Measurements from ENCODE around the gene ZDHHC12.

The ZDHHC12 gene

GRCh38 chr9:128729766-128730517, 6.0 kb upstream of the ZDHHC12 start:
- DNase-seq = no peak

- DNase-seq = no peak
Observed at GRCh38 chr9:128729302-128729701, 5.4 kb upstream of the ZDHHC12 start.

DNA sequence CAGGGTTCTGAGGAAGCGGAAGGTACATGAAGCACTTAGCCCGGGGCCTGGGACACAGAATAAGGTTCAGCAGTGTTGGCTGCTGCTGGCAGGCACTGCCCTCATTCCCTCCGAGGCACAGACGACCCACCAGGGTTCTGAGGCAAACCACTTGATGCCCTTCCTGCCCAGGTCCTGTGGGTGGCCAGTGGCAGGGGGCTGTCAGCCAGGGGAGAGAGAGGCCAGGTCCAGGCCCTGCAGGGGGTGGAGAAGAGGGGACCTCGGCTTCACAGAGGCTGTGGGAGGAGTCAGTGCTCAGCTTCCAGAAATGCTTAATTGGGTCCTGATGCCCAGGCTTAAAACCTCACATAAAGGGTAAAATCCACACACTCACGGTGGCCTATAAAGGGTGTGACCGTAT, 4.4 kb upstream of the ZDHHC12 start:
- no peak for DNase-seq

- no peak for DNase-seq
Observed at GRCh38 chr9:128727640-128728248, 3.8 kb upstream of the ZDHHC12 start.

DNA sequence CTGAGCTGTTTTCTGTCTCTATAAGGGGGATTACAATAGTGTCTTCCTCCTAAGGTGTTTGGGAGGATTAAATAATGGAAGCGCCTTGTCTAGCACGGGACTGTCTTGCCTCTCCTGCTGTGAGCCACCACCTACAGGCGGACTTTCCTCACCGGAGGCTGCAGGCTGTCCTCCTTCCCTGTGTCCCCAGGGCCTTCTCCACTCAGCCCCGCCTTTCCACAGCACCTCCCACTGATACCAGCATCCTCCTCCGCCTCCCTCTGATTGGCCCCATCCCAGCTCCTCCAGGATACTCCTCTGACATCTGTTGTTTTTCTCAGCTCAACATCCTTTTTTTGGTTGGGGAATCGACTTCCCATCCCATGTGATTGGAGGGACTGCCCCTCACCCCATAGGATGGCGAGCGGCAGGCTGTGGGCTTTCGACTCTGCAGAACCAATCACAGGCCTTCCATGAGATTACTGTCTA, 851 bp upstream of the ZDHHC12 start:
- DNase-seq = peak; percentile 39

- no peak for DNase-seq
Observed at GRCh38 chr9:128723352-128723865, 518 bp downstream of the ZDHHC12 start.

DNA sequence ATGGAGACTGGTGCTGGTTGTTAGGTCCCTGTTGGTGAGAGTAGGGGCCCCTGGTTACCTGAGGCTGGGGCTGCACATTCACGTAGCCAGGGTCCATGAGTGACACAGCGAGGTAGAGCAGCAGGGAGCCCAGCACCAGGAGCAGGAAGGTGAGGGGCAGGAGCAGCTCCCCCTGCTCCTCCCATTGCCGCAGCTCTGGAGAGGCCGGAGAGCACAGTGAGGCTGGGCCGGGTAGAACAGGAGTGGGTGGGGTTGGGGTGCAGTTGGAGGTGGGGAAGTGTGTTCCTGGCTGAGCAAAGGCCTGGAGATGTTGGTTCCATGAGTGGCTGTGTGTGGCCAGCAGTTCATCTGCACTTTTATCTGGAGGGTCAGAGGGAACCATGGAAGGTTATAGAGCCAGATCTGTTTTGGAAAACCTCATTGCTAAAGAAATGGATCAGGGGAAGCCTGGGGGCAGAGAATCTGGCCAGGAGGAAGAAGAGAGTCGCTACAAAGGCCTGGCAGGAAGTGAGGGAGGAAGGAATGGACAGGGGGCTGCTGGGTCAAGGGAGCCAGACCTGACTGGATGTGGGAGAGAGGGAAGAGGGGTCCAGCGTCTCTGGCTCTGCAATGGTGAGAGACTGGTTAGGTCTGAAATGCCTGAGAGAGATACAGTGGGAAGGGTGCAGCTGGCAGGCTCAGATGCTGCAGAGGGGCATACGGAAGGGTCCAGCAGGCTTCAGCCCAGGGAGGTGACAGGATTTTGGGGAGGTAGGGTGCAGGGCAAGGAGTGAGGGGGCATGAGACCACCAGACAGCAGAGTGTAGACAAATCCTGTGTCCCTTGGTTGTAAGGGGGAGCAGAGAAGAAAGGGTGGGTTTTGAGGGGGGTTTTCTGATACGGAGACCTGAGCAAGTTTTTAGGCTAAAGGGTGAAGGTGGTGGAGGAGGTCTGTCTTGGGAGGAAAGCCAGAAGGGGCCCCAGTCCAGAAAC, 1.3 kb downstream of the ZDHHC12 start:
- no peak for DNase-seq

DNA sequence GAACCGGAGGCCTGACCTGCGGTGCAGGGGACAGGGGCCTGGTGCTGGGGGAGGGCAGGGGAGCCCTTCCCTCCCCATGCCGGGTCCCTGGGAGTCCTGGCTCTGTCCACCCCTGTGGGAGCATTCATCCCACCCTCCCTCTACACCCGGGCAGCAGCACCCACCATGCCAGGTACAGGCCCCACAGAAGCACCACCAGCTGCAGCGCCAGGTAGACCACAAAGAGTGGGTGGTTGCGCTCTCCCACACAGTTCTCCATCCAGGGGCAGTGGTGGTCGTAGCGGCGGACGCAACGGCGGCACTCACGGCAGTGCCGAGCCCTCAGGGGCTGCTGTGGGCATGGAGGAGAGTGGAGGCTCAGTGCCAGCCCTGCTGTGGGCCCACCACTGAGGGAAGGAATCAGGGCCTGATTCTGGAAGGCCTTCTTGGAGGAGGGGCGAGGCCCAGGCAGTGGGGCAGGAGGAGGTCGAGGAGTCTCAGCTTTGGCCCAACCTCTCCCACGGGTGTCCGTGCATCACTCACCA, 2.4 kb downstream of the ZDHHC12 start:
- no peak for DNase-seq

GRCh38 chr9:128720841-128721486, 3.0 kb downstream of the ZDHHC12 start:
- DNase-seq = no peak

DNA sequence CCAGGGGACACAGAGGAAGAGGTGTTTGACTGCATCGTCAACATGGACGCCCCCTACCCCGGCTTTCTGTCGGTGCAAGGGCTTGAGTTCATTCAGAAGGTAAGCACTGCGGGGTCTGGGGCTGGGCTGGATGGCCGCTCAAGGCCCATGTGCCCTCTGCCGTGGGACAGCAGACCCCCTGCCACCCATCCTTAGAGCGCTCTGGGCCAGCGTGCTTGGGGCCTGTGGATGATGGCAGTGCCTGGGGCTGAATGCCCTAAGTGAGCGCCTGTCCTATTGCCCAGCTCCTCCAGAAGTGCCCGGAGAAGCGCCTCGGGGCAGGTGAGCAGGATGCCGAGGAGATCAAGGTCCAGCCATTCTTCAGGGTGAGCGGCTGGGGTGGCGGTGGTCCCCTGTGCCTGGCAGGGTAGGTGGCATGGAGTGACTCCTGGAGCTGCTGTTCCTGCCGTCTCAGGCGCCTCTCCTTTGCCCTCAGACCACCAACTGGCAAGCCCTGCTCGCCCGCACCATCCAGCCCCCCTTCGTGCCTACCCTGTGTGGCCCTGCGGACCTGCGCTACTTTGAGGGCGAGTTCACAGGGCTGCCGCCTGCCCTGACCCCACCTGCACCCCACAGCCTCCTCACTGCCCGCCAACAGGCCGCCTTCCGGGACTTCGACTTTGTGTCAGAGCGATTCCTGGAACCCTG, 3.9 kb downstream of the ZDHHC12 start:
- DNase-seq = no peak

GRCh38 chr9:128718475-128718874, 5.5 kb downstream of the ZDHHC12 start:
- no peak for DNase-seq

- no peak for DNase-seq
Observed at GRCh38 chr9:128718047-128718446, 5.9 kb downstream of the ZDHHC12 start.

DNA sequence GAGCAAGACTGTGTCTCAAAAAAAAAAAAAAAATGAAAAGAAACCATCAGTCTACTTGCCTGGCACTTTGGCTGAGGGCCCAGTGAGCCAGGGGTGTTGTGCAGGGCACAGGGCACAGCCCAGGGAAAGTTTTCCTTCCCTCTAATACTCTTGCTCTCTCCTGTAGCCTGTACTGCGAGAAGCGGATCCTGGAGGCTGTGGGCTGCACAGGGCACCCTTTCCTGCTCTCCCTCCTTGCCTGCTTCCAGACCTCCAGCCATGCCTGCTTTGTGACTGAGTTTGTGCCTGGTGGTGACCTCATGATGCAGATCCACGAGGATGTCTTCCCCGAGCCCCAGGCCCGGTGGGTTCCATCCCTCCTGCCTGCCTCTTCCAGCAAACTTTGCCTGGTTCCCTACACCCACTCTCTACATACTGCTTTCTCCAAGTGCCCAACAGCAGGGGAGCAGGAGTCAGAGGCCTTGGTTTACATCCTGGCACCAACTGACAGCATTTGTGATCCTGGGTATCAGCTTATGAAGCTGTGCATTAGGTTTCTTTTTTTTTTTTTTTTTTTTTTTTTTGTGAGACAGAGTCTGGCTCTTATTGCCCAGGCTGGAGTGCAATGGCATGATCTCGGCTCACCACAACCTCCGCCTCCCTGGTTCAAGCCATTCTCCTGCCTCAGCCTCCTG, 7.2 kb downstream of the ZDHHC12 start:
- DNase-seq = no peak

- DNase-seq = no peak
Observed at GRCh38 chr9:128715436-128715750, 8.5 kb downstream of the ZDHHC12 start.

GRCh38 chr9:128714586-128715435, 9.1 kb downstream of the ZDHHC12 start:
- DNase-seq = no peak

- no peak for DNase-seq
Observed at GRCh38 chr9:128713941-128714573, 9.9 kb downstream of the ZDHHC12 start.

DNA sequence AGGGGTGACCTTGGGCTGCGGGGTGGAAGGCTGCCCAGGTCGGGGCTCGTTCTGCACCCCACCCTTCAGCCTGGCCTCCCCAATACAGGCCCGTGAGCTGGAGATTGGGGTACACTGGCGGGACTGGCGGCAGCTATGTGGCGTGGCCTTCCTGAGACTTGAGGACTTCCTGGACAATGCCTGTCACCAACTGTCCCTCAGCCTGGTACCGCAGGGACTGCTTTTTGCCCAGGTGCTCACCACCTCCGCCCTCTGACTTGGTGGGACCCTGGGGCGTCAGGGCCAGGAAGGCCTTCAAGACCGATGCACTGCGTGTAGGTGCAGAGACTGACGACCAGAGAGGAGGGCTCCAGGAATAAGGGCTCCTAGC, 10.5 kb downstream of the ZDHHC12 start:
- DNase-seq = no peak

- DNase-seq = no peak
Observed at GRCh38 chr9:128712451-128713410, 11.2 kb downstream of the ZDHHC12 start.

GRCh38 chr9:128707446-128707845, 16.5 kb downstream of the ZDHHC12 start:
- no peak for DNase-seq

Data from activated T-cell treated with anti-CD3 and anti-CD28 coated beads, Interleukin-2, amount 50 U/mL, for 1 hour (primary cell).